Thoracic aorta (tissue), 2 donors: ENCODE data around the gene SECISBP2. TPM values are rescaled to one million over a fixed set of nuclear protein-coding genes. Genes with fewer than 3 reads are reported as not detected.

Experiments used
- ATAC-seq: fragments of 150-250 bp; one replicate; pipeline ENCODE4 v1.8.0; 2017; ENCODE audit warnings: low read depth; ENCODE audit not compliant: insufficient number of reproducible peaks, low FRiP score
- DNase-seq: peaks from one replicate; pipeline ENCODE4 v3.0.0-alpha.2; 2020; ENCODE audit warnings: low spot score
- H3K27ac ChIP-seq, 2 donors: fragments of 200-600 bp; sonication (generic); 1 replicate in 1 of 2; 2 replicates in 1 of 2; pipeline ENCODE4 v1.5.1; 2016; ENCODE audit warnings: mild to moderate bottlenecking in 2 of 2, moderate library complexity in 2 of 2
- H3K27me3 ChIP-seq: fragments of 200-600 bp; sonication (generic); replicated peaks from 2 replicates; pipeline ENCODE4 v1.6.0; 2016; ENCODE audit warnings: mild to moderate bottlenecking; ENCODE audit not compliant: insufficient read depth
- H3K36me3 ChIP-seq: fragments of 200-600 bp; sonication (generic); one replicate; pipeline ENCODE4 v1.5.1; 2016
- H3K4me1 ChIP-seq, 2 donors: fragments of 200-600 bp; sonication (generic); 1 replicate in 1 of 2; 2 replicates in 1 of 2; pipeline versions ENCODE4 v1.5.1 to v1.6.0; 2016; ENCODE audit warnings: low read depth in 2 of 2, mild to moderate bottlenecking in 1 of 2; ENCODE audit not compliant: control insufficient read depth in 1 of 2
- H3K4me3 ChIP-seq: fragments of 200-600 bp; sonication (generic); 2 replicates; pipeline ENCODE4 v1.5.1; 2016; ENCODE audit warnings: mild to moderate bottlenecking
- H3K9me3 ChIP-seq: fragments of 200-600 bp; sonication (generic); 2 replicates; pipeline ENCODE4 v1.5.1; 2016
- total RNA-seq, 2 donors: library from RNA; depleted of rRNA; stranded (reverse); fragments of >200 nt; gene quantifications; one replicate each; pipeline versions ENCODE4 v1.1.0 to v1.2.3, GENCODE V29; 2016
- TF ChIP-seq, protein P1 (sequence below): fragments of 200-600 bp; sonication (generic); IDR thresholded peaks from one replicate; pipeline ENCODE4 v1.5.1; 2019; ENCODE audit warnings: antibody characterized with exemption

Gene SECISBP2
- total RNA-seq, 2 donors from 2014 or later, result 37.2 to 91.5 TPM

DNA sequence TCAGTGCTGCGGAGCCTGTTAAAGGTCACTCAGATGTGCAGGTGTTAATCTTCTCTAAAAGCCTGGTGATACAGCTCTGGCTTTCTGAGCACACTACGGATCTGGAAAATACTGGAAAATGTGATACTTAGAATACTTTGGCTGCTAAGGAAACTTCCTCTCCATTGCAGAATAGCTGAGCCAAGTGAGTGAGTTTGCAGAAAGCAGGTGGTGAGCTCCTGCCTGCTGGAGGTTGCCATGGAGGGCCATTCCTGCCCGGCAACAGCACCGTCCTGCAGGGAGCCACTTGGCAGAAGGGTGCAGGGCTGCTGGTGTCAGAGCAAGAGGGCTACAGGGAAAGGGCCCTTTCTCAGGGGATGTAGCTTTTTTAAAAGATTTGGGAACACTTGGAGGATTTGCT lies 40.7 kb downstream of the SECISBP2 start:
- DNase-seq (no peak), ATAC-seq (no peak)
- no peaks in the 10 kb centered on the region for H3K9me3 ChIP-seq
- TF ChIP-seq, protein P1, sequence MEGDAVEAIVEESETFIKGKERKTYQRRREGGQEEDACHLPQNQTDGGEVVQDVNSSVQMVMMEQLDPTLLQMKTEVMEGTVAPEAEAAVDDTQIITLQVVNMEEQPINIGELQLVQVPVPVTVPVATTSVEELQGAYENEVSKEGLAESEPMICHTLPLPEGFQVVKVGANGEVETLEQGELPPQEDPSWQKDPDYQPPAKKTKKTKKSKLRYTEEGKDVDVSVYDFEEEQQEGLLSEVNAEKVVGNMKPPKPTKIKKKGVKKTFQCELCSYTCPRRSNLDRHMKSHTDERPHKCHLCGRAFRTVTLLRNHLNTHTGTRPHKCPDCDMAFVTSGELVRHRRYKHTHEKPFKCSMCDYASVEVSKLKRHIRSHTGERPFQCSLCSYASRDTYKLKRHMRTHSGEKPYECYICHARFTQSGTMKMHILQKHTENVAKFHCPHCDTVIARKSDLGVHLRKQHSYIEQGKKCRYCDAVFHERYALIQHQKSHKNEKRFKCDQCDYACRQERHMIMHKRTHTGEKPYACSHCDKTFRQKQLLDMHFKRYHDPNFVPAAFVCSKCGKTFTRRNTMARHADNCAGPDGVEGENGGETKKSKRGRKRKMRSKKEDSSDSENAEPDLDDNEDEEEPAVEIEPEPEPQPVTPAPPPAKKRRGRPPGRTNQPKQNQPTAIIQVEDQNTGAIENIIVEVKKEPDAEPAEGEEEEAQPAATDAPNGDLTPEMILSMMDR, result no peak
- H3K36me3 ChIP-seq, result peaks cover 61% of the 10 kb centered on the region
- H3K4me3 ChIP-seq, result no peak overlapping the region
- H3K4me1 ChIP-seq, result no peaks in the 10 kb centered on the region
- H3K27ac ChIP-seq, result no peak overlapping the region
- no peaks in the 10 kb centered on the region for H3K27me3 ChIP-seq

DNA sequence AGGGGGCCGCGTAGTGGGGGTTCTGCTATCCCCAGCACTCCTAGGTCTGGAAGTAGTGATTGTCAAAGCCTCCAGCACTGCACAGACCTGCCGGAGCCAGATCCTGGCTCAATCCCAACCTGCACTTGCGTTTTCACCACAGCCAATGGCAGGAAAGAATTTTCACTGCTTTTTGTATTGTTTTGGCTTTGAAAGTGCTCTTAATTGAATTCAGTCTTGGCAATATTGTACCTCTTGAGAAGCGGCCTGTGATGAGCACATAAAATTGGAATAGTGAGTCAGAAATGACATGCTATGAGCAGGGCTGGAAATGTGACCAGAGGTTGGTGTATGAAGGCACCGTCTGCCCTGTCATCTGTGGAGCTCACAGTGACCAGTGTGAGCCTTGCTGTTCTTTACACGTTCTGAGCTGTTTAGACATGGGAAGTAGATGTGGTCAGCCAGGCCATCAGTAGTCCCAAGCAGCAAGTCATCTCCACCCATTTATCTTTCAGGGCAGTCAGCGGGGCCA lies 41.5 kb downstream of the SECISBP2 start:
- DNase-seq (no peak), ATAC-seq (no peak)
- H3K4me1 ChIP-seq, result no peaks in the 10 kb centered on the region
- H3K9me3 ChIP-seq, result no peaks in the 10 kb centered on the region
- peaks cover 54% of the 10 kb centered on the region for H3K36me3 ChIP-seq
- no peak overlapping the region for H3K27ac ChIP-seq
- H3K27me3 ChIP-seq, result no peaks in the 10 kb centered on the region
- TF ChIP-seq, protein P1, result no peak
- H3K4me3 ChIP-seq, result no peak overlapping the region

DNA sequence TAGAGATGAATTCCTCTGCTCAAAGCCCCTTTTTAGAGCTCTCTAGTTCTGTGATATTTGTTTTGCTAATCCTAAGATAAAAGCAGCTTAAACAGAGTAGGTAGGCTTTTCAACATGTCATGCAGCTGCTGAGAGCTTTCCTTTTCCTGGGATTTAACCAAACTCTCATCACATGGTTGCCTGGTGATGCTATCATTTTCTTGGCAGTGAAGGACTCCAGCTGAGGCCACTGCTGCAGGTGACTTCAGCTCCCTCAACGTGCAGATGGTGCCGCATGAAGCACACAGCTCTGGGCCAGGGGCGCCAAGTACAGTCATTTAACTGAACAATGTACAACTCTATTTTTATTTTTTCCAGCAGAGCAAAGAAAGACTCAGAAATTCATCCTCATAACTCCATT lies 42.2 kb downstream of the SECISBP2 start:
- TF ChIP-seq, protein P1, result no peak
- ATAC-seq, result no peak

DNA sequence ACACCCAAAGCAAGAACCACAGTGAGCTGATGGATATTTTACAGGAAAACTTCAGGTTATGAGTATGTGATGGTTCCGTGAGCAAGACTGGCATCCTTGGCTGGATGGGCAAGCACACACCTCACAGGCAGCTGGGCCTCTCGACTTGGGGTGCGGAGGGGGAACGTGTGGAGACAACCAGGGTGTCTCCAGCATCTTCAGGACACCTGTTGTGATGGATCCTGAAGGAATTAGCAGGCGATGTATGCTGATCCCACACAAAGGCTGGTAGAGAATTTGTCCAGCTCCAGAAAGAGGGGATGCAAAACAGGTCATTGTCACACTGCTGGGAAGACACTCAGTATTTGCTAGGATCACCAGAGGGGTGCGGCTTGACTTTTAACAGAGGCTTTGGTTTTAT lies 42.7 kb downstream of the SECISBP2 start:
- no peak for ATAC-seq
- H3K4me1 ChIP-seq, result no peaks in the 10 kb centered on the region
- TF ChIP-seq, protein P1, result no peak
- peaks cover 50% of the 10 kb centered on the region for H3K36me3 ChIP-seq
- H3K27me3 ChIP-seq, result no peaks in the 10 kb centered on the region
- H3K9me3 ChIP-seq, result no peaks in the 10 kb centered on the region
- no peak for DNase-seq
- no peak overlapping the region for H3K27ac ChIP-seq
- no peak overlapping the region for H3K4me3 ChIP-seq

More for the DNA sequence above, 42.2 kb downstream of the SECISBP2 start:
- no peak overlapping the region for H3K4me3 ChIP-seq
- no peak for DNase-seq
- no peak overlapping the region for H3K27ac ChIP-seq
- H3K36me3 ChIP-seq, result peaks cover 50% of the 10 kb centered on the region
- H3K27me3 ChIP-seq, result no peaks in the 10 kb centered on the region
- H3K4me1 ChIP-seq, result no peaks in the 10 kb centered on the region
- no peaks in the 10 kb centered on the region for H3K9me3 ChIP-seq

DNA sequence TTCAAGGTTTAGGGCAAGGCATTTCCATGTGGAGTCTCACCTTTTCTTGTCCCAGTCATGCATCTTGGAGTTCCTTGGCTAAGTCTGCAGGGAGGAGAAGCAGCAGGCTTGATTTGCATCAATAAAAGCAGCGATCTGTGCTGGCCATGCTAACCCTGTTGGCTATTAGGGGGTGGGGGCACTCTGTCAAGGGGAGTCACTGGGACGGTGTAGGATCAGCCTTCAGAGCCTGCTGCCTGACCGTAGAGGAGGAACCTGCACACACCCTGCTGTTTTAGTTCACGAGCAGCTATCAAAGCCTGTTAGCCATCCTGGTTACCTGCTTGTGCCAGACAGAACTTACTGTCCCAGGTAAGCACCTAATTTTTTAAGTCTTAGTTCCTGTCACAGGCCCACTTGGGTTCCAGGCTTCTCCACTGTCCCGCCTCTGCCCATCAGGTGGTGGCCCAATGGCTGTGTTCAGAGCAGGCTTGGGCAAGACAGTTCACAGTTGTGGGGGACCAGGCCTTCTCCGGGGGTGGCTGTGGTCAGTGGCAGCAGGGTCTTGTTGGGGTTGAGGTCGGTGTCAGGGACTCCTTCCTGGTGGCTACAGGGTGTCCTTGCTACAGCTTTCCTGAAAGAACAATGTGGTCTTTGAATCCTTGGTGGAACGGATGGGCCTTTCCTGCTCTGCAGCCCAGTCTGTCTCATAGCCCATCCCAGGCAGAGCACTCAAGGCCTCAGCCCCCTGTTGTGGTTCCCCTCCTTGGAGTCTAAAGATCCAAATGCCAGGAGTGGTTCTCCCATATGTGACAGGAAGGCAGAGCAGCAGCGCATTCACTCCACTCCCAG lies 43.7 kb downstream of the SECISBP2 start:
- H3K4me3 ChIP-seq, result no peak overlapping the region
- H3K27me3 ChIP-seq, result no peaks in the 10 kb centered on the region
- peaks cover 45% of the 10 kb centered on the region for H3K36me3 ChIP-seq
- no peak for DNase-seq
- no peak overlapping the region for H3K27ac ChIP-seq
- no peaks in the 10 kb centered on the region for H3K4me1 ChIP-seq
- TF ChIP-seq, protein P1, result no peak
- no peak for ATAC-seq
- H3K9me3 ChIP-seq, result no peaks in the 10 kb centered on the region
